MM.1S (cell line): Measurements from ENCODE around the gene FAM43A.

ENCODE experiments used
- DNase-seq: peaks from one replicate; pipeline ENCODE4 v3.0.0-alpha.2; 2015
- H2AFZ ChIP-seq: fragments of 300-600 bp; sonication (generic); 2 replicates; pipeline ENCODE4 v1.6.0; 2016; ENCODE audit warnings: antibody characterized with exemption, low read length
- H3F3A ChIP-seq: fragments of 300-600 bp; sonication (generic); 2 replicates; pipeline ENCODE4 v1.6.1; 2016; ENCODE audit warnings: mild to moderate bottlenecking, antibody characterized with exemption, low read length, moderate library complexity, mixed read lengths; ENCODE audit not compliant: insufficient read depth
- H3K27ac ChIP-seq: fragments of 300-600 bp; sonication (generic); 2 replicates; pipeline ENCODE4 v1.5.1; 2016; ENCODE audit warnings: mild to moderate bottlenecking, low read length
- H3K27me3 ChIP-seq: fragments of 300-600 bp; sonication (generic); replicated peaks from 2 replicates; pipeline ENCODE4 v1.6.0; 2016; ENCODE audit warnings: low read length; ENCODE audit not compliant: insufficient read depth
- H3K36me3 ChIP-seq: fragments of 300-600 bp; sonication (generic); replicated peaks from 2 replicates; pipeline ENCODE4 v1.6.1; 2016; ENCODE audit warnings: mild to moderate bottlenecking, low read length, mixed read lengths; ENCODE audit not compliant: insufficient read depth
- H3K4me1 ChIP-seq: fragments of 300-600 bp; sonication (generic); 2 replicates; pipeline ENCODE4 v1.6.1; 2016; ENCODE audit warnings: low read length, mixed read lengths
- H3K4me2 ChIP-seq: fragments of 300-600 bp; sonication (generic); 2 replicates; pipeline ENCODE4 v1.6.0; 2016; ENCODE audit warnings: low read depth, low read length
- H3K4me3 ChIP-seq: fragments of 300-600 bp; sonication (generic); 2 replicates; pipeline ENCODE4 v1.5.1; 2016; ENCODE audit warnings: low read length, mixed read lengths
- H3K79me2 ChIP-seq: fragments of 300-600 bp; sonication (generic); 2 replicates; pipeline ENCODE4 v1.6.1; 2016; ENCODE audit warnings: mixed run types, low read length, mixed read lengths
- H3K9ac ChIP-seq: fragments of 300-600 bp; sonication (generic); 2 replicates; pipeline ENCODE4 v1.6.1; 2016; ENCODE audit warnings: low read length, mixed read lengths
- H3K9me2 ChIP-seq: fragments of 300-600 bp; sonication (generic); replicated peaks from 2 replicates; pipeline ENCODE4 v1.6.1; 2016; ENCODE audit warnings: mild to moderate bottlenecking, low read length, mixed read lengths; ENCODE audit not compliant: insufficient read depth
- H3K9me3 ChIP-seq: fragments of 300-600 bp; sonication (generic); replicated peaks from 2 replicates; pipeline ENCODE4 v1.6.1; 2016; ENCODE audit warnings: mild to moderate bottlenecking, low read length, mixed read lengths; ENCODE audit not compliant: insufficient read depth
- H4K20me1 ChIP-seq: fragments of 300-600 bp; sonication (generic); 2 replicates; pipeline ENCODE4 v1.6.1; 2016; ENCODE audit warnings: mild to moderate bottlenecking, low read length, moderate library complexity, mixed read lengths; ENCODE audit not compliant: insufficient read depth
- CTCF ChIP-seq: fragments of 300-600 bp; sonication (generic); IDR thresholded peaks from 2 replicates; pipeline ENCODE4 v1.5.1; 2016; ENCODE audit warnings: antibody characterized with exemption, low read length, mixed read lengths
- EZH2 ChIP-seq: fragments of 300-600 bp; sonication (generic); optimal IDR thresholded peaks from 2 replicates; pipeline ENCODE3; 2017; ENCODE audit warnings: low read depth, mild to moderate bottlenecking, antibody characterized with exemption, low read length, mixed read lengths
- EZH2phosphoT487 ChIP-seq: fragments of 300-600 bp; sonication (generic); IDR thresholded peaks from 2 replicates; pipeline ENCODE4 v1.6.1; 2018; ENCODE audit warnings: antibody characterized with exemption, low read length

FAM43A gene

GRCh38 chr3:194658477-194659242 is 27.0 kb upstream of the FAM43A start:
- peaks cover 13% of the 10 kb centered on the region; the same call in 1 of the 2 replicates for H3K36me3 ChIP-seq
- no peak overlapping the region for H3K4me3 ChIP-seq
- no peaks in the 10 kb centered on the region for H3K27me3 ChIP-seq
- H3K79me2 ChIP-seq = peaks cover 12% of the 10 kb centered on the region; the same call in 1 of the 2 replicates
- no peaks in the 10 kb centered on the region for H4K20me1 ChIP-seq
- H3K27ac ChIP-seq = no peak overlapping the region
- TF ChIP-seq CTCF = no peak
- H3K4me2 ChIP-seq = no peak overlapping the region
- H2AFZ ChIP-seq = no peak overlapping the region
- no peaks in the 10 kb centered on the region for H3K9me3 ChIP-seq
- H3K9me2 ChIP-seq = no peaks in the 10 kb centered on the region
- no peak overlapping the region for H3K9ac ChIP-seq
- no peaks in the 10 kb centered on the region for H3K4me1 ChIP-seq
- no peaks in the 10 kb centered on the region for H3F3A ChIP-seq
- DNase-seq = no peak

- H3K27me3 ChIP-seq = no peaks in the 10 kb centered on the region
- no peaks in the 10 kb centered on the region for H3K9me3 ChIP-seq
- no peak for DNase-seq
- H3K4me1 ChIP-seq = no peaks in the 10 kb centered on the region
- no peaks in the 10 kb centered on the region for H3F3A ChIP-seq
- no peak overlapping the region for H2AFZ ChIP-seq
- H4K20me1 ChIP-seq = no peaks in the 10 kb centered on the region
- TF ChIP-seq EZH2 = no peak
- no peak for TF ChIP-seq EZH2phosphoT487
- TF ChIP-seq CTCF = no peak
- H3K27ac ChIP-seq = no peak overlapping the region
- H3K4me3 ChIP-seq = no peak overlapping the region
- H3K9ac ChIP-seq = no peak overlapping the region
- no peaks in the 10 kb centered on the region for H3K9me2 ChIP-seq
- peaks cover 12% of the 10 kb centered on the region; the same call in 1 of the 2 replicates for H3K79me2 ChIP-seq
- H3K36me3 ChIP-seq = peaks cover 13% of the 10 kb centered on the region; the same call in 1 of the 2 replicates
- no peak overlapping the region for H3K4me2 ChIP-seq
Measured at GRCh38 chr3:194659778-194660177, 25.9 kb upstream of the FAM43A start.

- DNase-seq = no peak
- Histone ChIP-seq H3K36me3 (peaks cover 22% of the 10 kb centered on the region; the same call in 1 of the 2 replicates), H3K4me2 (no peak overlapping the region), H3F3A (no peaks in the 10 kb centered on the region), H2AFZ (no peak overlapping the region), H3K4me3 (no peak overlapping the region), H3K9me3 (no peaks in the 10 kb centered on the region), H3K9ac (no peak overlapping the region), H3K27me3 (no peaks in the 10 kb centered on the region), H3K4me1 (no peaks in the 10 kb centered on the region), H3K79me2 (peaks cover 12% of the 10 kb centered on the region; the same call in 1 of the 2 replicates), H3K27ac (no peak overlapping the region), H4K20me1 (no peaks in the 10 kb centered on the region), H3K9me2 (no peaks in the 10 kb centered on the region)
- TF ChIP-seq CTCF (no peak), EZH2phosphoT487 (no peak), EZH2 (no peak)
Measured at GRCh38 chr3:194661374-194661773, 24.3 kb upstream of the FAM43A start.
